HG02852 (cell line): ENCODE results near the gene DOCK11.

Experiments used
- ATAC-seq: cut with Tn5 transposase; IDR thresholded peaks from one replicate; pipeline ENCODE4 v1.9.1; 2021; ENCODE audit warnings: mild to moderate bottlenecking, moderate library complexity; ENCODE audit not compliant: unreplicated experiment

DOCK11 gene

GRCh38 chrX:118621081-118621759 is 125.6 kb downstream of the DOCK11 start:
- ATAC-seq: no peak

GRCh38 chrX:118623062-118623461 is 127.4 kb downstream of the DOCK11 start:
- ATAC-seq: no peak

- ATAC-seq: no peak
These were observed 130.7 kb downstream of the DOCK11 start for GRCh38 chrX:118626346-118626745.

- no peak for ATAC-seq
These were observed 131.6 kb downstream of the DOCK11 start for GRCh38 chrX:118627084-118627758.

- no peak for ATAC-seq
These were observed 135.2 kb downstream of the DOCK11 start for GRCh38 chrX:118630848-118631247.

GRCh38 chrX:118631586-118631985 is 136.0 kb downstream of the DOCK11 start:
- no peak for ATAC-seq

GRCh38 chrX:118632862-118633261 is 137.2 kb downstream of the DOCK11 start:
- ATAC-seq: no peak

GRCh38 chrX:118633530-118633929 is 137.9 kb downstream of the DOCK11 start:
- no peak for ATAC-seq

GRCh38 chrX:118634336-118634735 is 138.7 kb downstream of the DOCK11 start:
- ATAC-seq: no peak

GRCh38 chrX:118637997-118638396 is 142.4 kb downstream of the DOCK11 start:
- ATAC-seq: no peak

GRCh38 chrX:118644378-118644777 is 148.8 kb downstream of the DOCK11 start:
- no peak for ATAC-seq

GRCh38 chrX:118652717-118653116 is 157.1 kb downstream of the DOCK11 start:
- ATAC-seq: no peak

GRCh38 chrX:118654331-118654730 is 158.7 kb downstream of the DOCK11 start:
- no peak for ATAC-seq

- no peak for ATAC-seq
These were observed 160.1 kb downstream of the DOCK11 start for GRCh38 chrX:118655561-118656246.

GRCh38 chrX:118657413-118657812 is 161.8 kb downstream of the DOCK11 start:
- no peak for ATAC-seq

GRCh38 chrX:118660085-118660484 is 164.5 kb downstream of the DOCK11 start:
- ATAC-seq: no peak

- no peak for ATAC-seq
These were observed 169.6 kb downstream of the DOCK11 start for GRCh38 chrX:118665204-118665603.

GRCh38 chrX:118666521-118666920 is 170.9 kb downstream of the DOCK11 start:
- ATAC-seq: no peak

- no peak for ATAC-seq
These were observed 173.8 kb downstream of the DOCK11 start for GRCh38 chrX:118669435-118669834.

GRCh38 chrX:118675326-118675965 is 179.8 kb downstream of the DOCK11 start:
- no peak for ATAC-seq

- no peak for ATAC-seq
These were observed 180.3 kb downstream of the DOCK11 start for GRCh38 chrX:118675966-118676349.

GRCh38 chrX:118677318-118677717 is 181.7 kb downstream of the DOCK11 start:
- no peak for ATAC-seq
